PFSK-1 (cell line): Measurements from ENCODE around the gene LRRC8D.

Experiments used
- FOXP2 ChIP-seq: optimal IDR thresholded peaks from 2 replicates; pipeline ENCODE3; 2011; ENCODE audit warnings: borderline replicate concordance, control low read depth, inconsistent platforms; ENCODE audit not compliant: insufficient read depth; ENCODE audit errors: extremely low read length, extremely low read depth
- POLR2AphosphoS5 ChIP-seq: IDR thresholded peaks from 2 replicates; pipeline ENCODE4 v1.6.1; 2012; ENCODE audit warnings: low read depth, mild to moderate bottlenecking, control low read depth, low read length, moderate library complexity
- REST ChIP-seq, 2 experiments: IDR thresholded peaks; 2 replicates each; pipeline versions ENCODE4 v1.6.1 to v1.8.0; 2011 to 2012; ENCODE audit warnings: low read depth in 2 of 2, low read length in 2 of 2, control low read depth in 1 of 2, inconsistent platforms in 1 of 2, mild to moderate bottlenecking in 1 of 2, moderate library complexity in 1 of 2; ENCODE audit not compliant: insufficient read depth in 1 of 2
- SIN3A ChIP-seq: IDR thresholded peaks from 2 replicates; pipeline ENCODE4 v1.6.1; 2012; ENCODE audit warnings: mild to moderate bottlenecking, low read length, moderate library complexity, borderline replicate concordance; ENCODE audit not compliant: insufficient read depth
- TAF1 ChIP-seq: IDR thresholded peaks from 2 replicates; pipeline ENCODE4 v1.6.1; 2012; ENCODE audit warnings: low read length, control low read depth, borderline replicate concordance; ENCODE audit not compliant: insufficient read depth

GRCh38 chr1:89980605-89981004 lies 159.8 kb downstream of the LRRC8D start:
- TF ChIP-seq REST (IDR thresholded peaks at IDR 0.05; ENCODE audit: insufficient read depth in 1 of 2, low read depth in 2 of 2, low read length in 2 of 2), result no peak
- no peak for TF ChIP-seq POLR2AphosphoS5
- no peak for TF ChIP-seq TAF1
- no peak for TF ChIP-seq SIN3A
- TF ChIP-seq FOXP2, result no peak
